ENCODE results near the gene LAMP1. TPM values are rescaled to one million over a fixed set of nuclear protein-coding genes. Genes with fewer than 3 reads are reported as not detected.

The LAMP1 gene
- total and polyA plus RNA-seq, 2 donors from 2014 or later, result 210 to 256 TPM

DNA sequence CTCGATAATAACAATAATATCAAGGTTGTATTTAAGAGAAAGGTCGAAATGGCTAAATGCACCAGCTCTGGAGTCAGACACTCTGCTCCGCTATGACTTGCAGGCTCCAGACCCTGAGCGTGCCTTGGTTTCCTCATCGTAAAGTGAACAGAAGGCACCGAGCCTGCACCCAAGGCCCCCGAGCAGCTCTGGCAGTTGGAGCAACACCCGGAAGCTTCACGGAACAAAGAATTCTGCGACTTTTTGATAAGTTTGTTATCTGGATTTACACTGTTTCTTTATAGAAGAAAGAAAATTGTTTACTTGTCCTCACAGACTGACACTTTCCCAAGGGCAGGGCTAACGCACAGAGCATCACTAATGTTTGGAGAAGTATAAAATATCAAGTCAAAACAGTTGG lies 62.5 kb downstream of the LAMP1 start:
- Histone ChIP-seq H3K4me3 (ENCODE audit: low read length in 3 of 3) (no peak overlapping the region), H3K9ac (ENCODE audit: low read length in 3 of 3) (no peak overlapping the region), H3K4me1 (ENCODE audit: control insufficient read depth in 2 of 3, insufficient read depth in 2 of 3, low read depth in 1 of 3, low read length in 3 of 3) (no peaks in the 10 kb centered on the region), H3K27me3 (ENCODE audit: control insufficient read depth, insufficient read depth, low read length) (no peaks in the 10 kb centered on the region), H3K36me3 (ENCODE audit: control insufficient read depth in 2 of 3, insufficient read depth in 3 of 3, low read length in 3 of 3) (peaks cover 0 to 3% (median 0%) of the 10 kb centered on the region in 3 donors), H3K27ac (ENCODE audit: low read depth in 2 of 2, low read length in 2 of 2) (no peak overlapping the region), H3K9me3 (ENCODE audit: control insufficient read depth in 2 of 3, insufficient read depth in 1 of 3, low read length in 3 of 3) (no peaks in the 10 kb centered on the region)
- no peak for FAIRE-seq
- intact Hi-C loops (cut with DNase I), result no loop called here
- no peak for TF ChIP-seq CTCF (IDR thresholded peaks at IDR 0.05; ENCODE audit: borderline replicate concordance, extremely low read depth, insufficient read depth)
- no peak for DNase-seq

DNA sequence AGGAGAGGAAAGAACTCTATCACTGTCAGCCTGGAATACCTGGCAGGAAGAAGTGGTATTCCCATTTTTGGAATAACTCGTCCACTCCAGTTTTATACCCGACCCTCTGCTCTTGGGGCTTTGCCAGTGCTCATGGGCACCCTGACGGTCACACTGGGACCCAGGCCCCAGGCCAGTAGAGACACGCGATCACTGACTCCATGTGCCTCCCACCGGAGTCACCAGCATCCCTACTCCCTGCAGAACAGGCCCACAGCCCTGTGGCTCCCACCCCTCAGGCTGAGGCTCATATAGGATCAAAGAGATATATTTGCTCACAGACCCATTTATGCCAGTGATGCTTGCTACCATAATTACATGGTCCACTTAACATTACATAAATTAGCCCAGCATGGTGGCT lies 63.4 kb downstream of the LAMP1 start:
- no peak for TF ChIP-seq CTCF (IDR thresholded peaks at IDR 0.05; ENCODE audit: borderline replicate concordance, extremely low read depth, insufficient read depth)
- Histone ChIP-seq H3K9me3 (ENCODE audit: control insufficient read depth in 2 of 3, insufficient read depth in 1 of 3, low read length in 3 of 3) (no peaks in the 10 kb centered on the region), H3K27ac (ENCODE audit: low read depth in 2 of 2, low read length in 2 of 2) (no peak overlapping the region), H3K9ac (ENCODE audit: low read length in 3 of 3) (no peak overlapping the region), H3K27me3 (ENCODE audit: control insufficient read depth, insufficient read depth, low read length) (no peaks in the 10 kb centered on the region), H3K36me3 (ENCODE audit: control insufficient read depth in 2 of 3, insufficient read depth in 3 of 3, low read length in 3 of 3) (no peaks in the 10 kb centered on the region), H3K4me3 (ENCODE audit: low read length in 3 of 3) (no peak overlapping the region), H3K4me1 (ENCODE audit: control insufficient read depth in 2 of 3, insufficient read depth in 2 of 3, low read depth in 1 of 3, low read length in 3 of 3) (no peaks in the 10 kb centered on the region)
- no peak for FAIRE-seq
- DNase-seq, result peak in 1 of 5 donors; percentile 17
- intact Hi-C loops (cut with DNase I), result no loop called here

- peak in 2 of 5 donors; percentile 10 to 25 for DNase-seq
- Histone ChIP-seq H3K9ac (ENCODE audit: low read length in 3 of 3) (no peak overlapping the region), H3K27ac (ENCODE audit: low read depth in 2 of 2, low read length in 2 of 2) (no peak overlapping the region), H3K4me1 (ENCODE audit: control insufficient read depth in 2 of 3, insufficient read depth in 2 of 3, low read depth in 1 of 3, low read length in 3 of 3) (no peaks in the 10 kb centered on the region), H3K36me3 (ENCODE audit: control insufficient read depth in 2 of 3, insufficient read depth in 3 of 3, low read length in 3 of 3) (no peaks in the 10 kb centered on the region), H3K27me3 (ENCODE audit: control insufficient read depth, insufficient read depth, low read length) (no peaks in the 10 kb centered on the region), H3K4me3 (ENCODE audit: low read length in 3 of 3) (no peak overlapping the region), H3K9me3 (ENCODE audit: control insufficient read depth in 2 of 3, insufficient read depth in 1 of 3, low read length in 3 of 3) (no peaks in the 10 kb centered on the region)
- no peak for FAIRE-seq
- TF ChIP-seq CTCF (IDR thresholded peaks at IDR 0.05; ENCODE audit: borderline replicate concordance, extremely low read depth, insufficient read depth), result no peak
- intact Hi-C loops (cut with DNase I), result no loop called here
Observed at GRCh38 chr13:113361406-113361805, 64.4 kb downstream of the LAMP1 start.

- no peak for TF ChIP-seq CTCF (IDR thresholded peaks at IDR 0.05; ENCODE audit: borderline replicate concordance, extremely low read depth, insufficient read depth)
- Histone ChIP-seq H3K27ac (ENCODE audit: low read depth in 2 of 2, low read length in 2 of 2) (no peak overlapping the region), H3K4me3 (ENCODE audit: low read length in 3 of 3) (peak overlapping the region in 2 of 3 donors; percentile 18 to 51), H3K9me3 (ENCODE audit: control insufficient read depth in 2 of 3, insufficient read depth in 1 of 3, low read length in 3 of 3) (no peaks in the 10 kb centered on the region), H3K9ac (ENCODE audit: low read length in 3 of 3) (peak overlapping the region in 1 of 3 donors; percentile 40), H3K4me1 (ENCODE audit: control insufficient read depth in 2 of 3, insufficient read depth in 2 of 3, low read depth in 1 of 3, low read length in 3 of 3) (no peaks in the 10 kb centered on the region), H3K36me3 (ENCODE audit: control insufficient read depth in 2 of 3, insufficient read depth in 3 of 3, low read length in 3 of 3) (no peaks in the 10 kb centered on the region), H3K27me3 (ENCODE audit: control insufficient read depth, insufficient read depth, low read length) (no peaks in the 10 kb centered on the region)
- DNase-seq, result peak in 4 of 5 donors; percentile 37 to 91 (median 58)
- intact Hi-C loops (cut with DNase I), result no loop called here
- FAIRE-seq, result no peak
Observed at GRCh38 chr13:113364311-113364889, 67.4 kb downstream of the LAMP1 start.
